Measurements from ENCODE around the gene PRELP. TPM values are rescaled to one million over a fixed set of nuclear protein-coding genes. Genes with fewer than 3 reads are reported as not detected.

PRELP gene
- 0.01 to 0.02 TPM (median 0.02 TPM) in 3 of 5 replicates, not detected in the others for total RNA-seq (2022; extraction: Qiagen RNA extraction)

DNA sequence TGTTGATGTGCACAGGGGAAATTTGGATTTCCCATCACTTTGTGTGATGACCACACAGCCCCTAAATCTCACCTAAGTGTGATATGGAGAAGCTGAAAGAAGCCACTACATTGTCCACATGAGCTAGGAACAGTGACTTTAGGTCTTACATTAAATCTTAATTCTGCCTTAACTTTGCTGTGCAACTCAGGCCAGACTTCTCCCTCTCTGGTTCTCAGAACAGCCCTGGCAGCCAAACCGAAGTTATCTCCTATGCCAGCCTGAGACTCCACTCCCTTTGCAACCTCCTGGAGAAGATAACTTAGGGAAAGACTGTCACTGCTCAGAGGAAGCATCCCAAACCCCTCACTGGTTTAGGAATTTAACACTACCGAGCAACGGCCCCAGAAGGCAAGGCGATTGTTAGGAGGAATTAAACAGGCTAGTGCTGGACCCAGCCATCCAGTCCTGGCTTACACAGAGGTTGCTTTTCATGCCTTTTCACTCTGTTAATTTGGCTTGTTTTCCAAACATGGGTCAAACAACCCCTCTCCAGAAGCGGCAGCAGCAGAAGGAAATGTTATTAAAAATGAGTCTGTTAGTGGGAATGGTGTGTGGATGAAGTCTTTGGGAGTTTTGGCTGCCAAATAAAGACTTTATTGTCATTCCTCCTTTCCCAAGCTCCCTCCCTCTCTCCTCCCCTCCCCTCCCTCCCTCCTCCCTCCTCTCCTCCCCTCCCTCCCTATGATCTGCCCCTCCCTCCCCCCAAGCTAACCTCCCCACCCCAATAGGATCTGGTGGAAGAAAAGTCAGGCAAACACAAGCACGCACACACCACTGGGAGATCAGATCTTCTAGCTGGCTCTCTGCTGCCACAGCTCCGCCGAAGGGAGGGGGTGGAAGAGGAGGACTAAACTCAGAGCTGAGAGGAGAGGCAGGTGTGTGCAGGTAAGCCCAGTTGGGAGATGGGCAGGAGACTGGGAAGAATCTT lies at the start of gene PRELP:
Gene PRELP (plus strand): TSS at position 795 of the 970 bp plus-strand sequence. CDS start 7,379 bp downstream, outside the sequence.

GRCh38 chr1:203493901-203494300 lies 18.3 kb downstream of the PRELP start, which contains the start of gene OPTC:
Gene OPTC, plus strand, starts transcription at chr1:203494153. Its CDS starts 1,853 bp downstream, at chr1:203496006.

Other genes with a start within 250 kb of the PRELP start
- gene CHIT1, start 246.1 kb upstream of the PRELP start, total RNA-seq (2022; extraction: Qiagen RNA extraction) = not detected in 5 replicates
- 10.1 to 14.5 TPM (median 14.2 TPM) in 5 replicates for gene BTG2, start 170.3 kb upstream of the PRELP start, total RNA-seq (2022; extraction: Qiagen RNA extraction)
- gene FMOD, start 124.7 kb upstream of the PRELP start, total RNA-seq (2022; extraction: Qiagen RNA extraction) = 0.03 to 0.05 TPM in 2 of 5 replicates, not detected in the others
- gene OPTC, start 18.3 kb downstream of the PRELP start, total RNA-seq (2022; extraction: Qiagen RNA extraction) = not detected in 5 replicates
- gene ATP2B4, start 151.0 kb downstream of the PRELP start, total RNA-seq (2022; extraction: Qiagen RNA extraction) = 10.0 to 19.3 TPM (median 14.6 TPM) in 5 replicates

Data from A549 treated with CORT108297 at 1 μM for 4 hours (cell line).